Eye (tissue), 1 donor: Measurements from ENCODE around the gene TBC1D10A.

Source experiments
- DNase-seq: peaks from one replicate; pipeline ENCODE4 v3.0.0-alpha.2; 2015

The TBC1D10A gene

GRCh38 chr22:30285176-30285845 lies 41.4 kb downstream of the TBC1D10A start:
- no peak for DNase-seq

- no peak for DNase-seq
Measured at GRCh38 chr22:30284666-30285065, 42.1 kb downstream of the TBC1D10A start.

- no peak for DNase-seq
Measured at GRCh38 chr22:30284172-30284571, 42.6 kb downstream of the TBC1D10A start.

- DNase-seq = no peak
Measured at GRCh38 chr22:30283342-30283741, 43.4 kb downstream of the TBC1D10A start.

- DNase-seq = no peak
Measured at GRCh38 chr22:30282616-30283046, 44.1 kb downstream of the TBC1D10A start.

- DNase-seq = no peak
Measured at GRCh38 chr22:30280505-30280904, 46.2 kb downstream of the TBC1D10A start.

- DNase-seq = no peak
Measured at GRCh38 chr22:30279932-30280331, 46.8 kb downstream of the TBC1D10A start.

- DNase-seq = no peak
Measured at GRCh38 chr22:30279046-30279788, 47.5 kb downstream of the TBC1D10A start.

GRCh38 chr22:30277547-30278344 lies 49.0 kb downstream of the TBC1D10A start:
- no peak for DNase-seq

GRCh38 chr22:30276039-30276438 lies 50.7 kb downstream of the TBC1D10A start:
- DNase-seq = no peak

GRCh38 chr22:30275625-30276024 lies 51.1 kb downstream of the TBC1D10A start:
- DNase-seq = no peak

- DNase-seq = no peak
Measured at GRCh38 chr22:30274437-30274812, 52.3 kb downstream of the TBC1D10A start.

GRCh38 chr22:30273711-30274436 lies 52.9 kb downstream of the TBC1D10A start:
- DNase-seq = no peak

GRCh38 chr22:30272781-30273601 lies 53.8 kb downstream of the TBC1D10A start:
- DNase-seq = no peak

- no peak for DNase-seq
Measured at GRCh38 chr22:30270832-30271231, 55.9 kb downstream of the TBC1D10A start.

- no peak for DNase-seq
Measured at GRCh38 chr22:30268331-30268730, 58.4 kb downstream of the TBC1D10A start.

GRCh38 chr22:30267382-30268302 lies 59.1 kb downstream of the TBC1D10A start:
- no peak for DNase-seq

- no peak for DNase-seq
Measured at GRCh38 chr22:30266445-30267381, 60.0 kb downstream of the TBC1D10A start, which contains the start of gene OSM. OSM (minus strand) TSS chr22:30266851; CDS start chr22:30266799, 52 bp downstream.

GRCh38 chr22:30265823-30266444 lies 60.8 kb downstream of the TBC1D10A start:
- no peak for DNase-seq
